K562 (cell line): Measurements from ENCODE around the gene FAM53B. TPM values are rescaled to one million over a fixed set of nuclear protein-coding genes. Genes with fewer than 3 reads are reported as not detected.

Experiments
- ARID1B ChIP-seq: fragments of 450-650 bp; IDR thresholded peaks from 2 replicates; pipeline ENCODE4 v1.6.1; 2016; ENCODE audit warnings: antibody characterized with exemption, mild to moderate bottlenecking, inconsistent platforms
- CAMTA2 ChIP-seq: fragments of 250-450 bp; sonication (Bioruptor Pico); conservative IDR thresholded peaks from 2 replicates; pipeline ENCODE4 v1.5.1; 2022
- CBX5 ChIP-seq: IDR thresholded peaks from 2 replicates; pipeline ENCODE4 v1.6.1; 2014; ENCODE audit warnings: low read depth, borderline replicate concordance
- CCNT2 ChIP-seq: IDR thresholded peaks from 2 replicates; pipeline ENCODE4 v1.6.1; 2011; ENCODE audit warnings: borderline replicate concordance, low read depth, mild to moderate bottlenecking, moderate library complexity, mixed read lengths, low read length; ENCODE audit not compliant: insufficient read length; ENCODE audit errors: extremely low read depth
- CREM ChIP-seq: IDR thresholded peaks from 2 replicates; pipeline ENCODE4 v1.6.1; 2014; ENCODE audit warnings: antibody characterized with exemption, low read depth
- CXXC5 ChIP-seq: fragments of 250-450 bp; sonication (Bioruptor Pico); IDR thresholded peaks from 2 replicates; pipeline ENCODE4 v1.8.0; 2022; ENCODE audit warnings: inconsistent platforms, mild to moderate bottlenecking, moderate library complexity
- FOS ChIP-seq: IDR thresholded peaks from 3 replicates; pipeline ENCODE4 v1.6.1; 2011; ENCODE audit not compliant: insufficient read length; ENCODE audit errors: extremely low read depth
- FUS ChIP-seq: fragments of 200-400 bp; formaldehyde crosslinking; optimal IDR thresholded peaks from 2 replicates; pipeline ENCODE3; 2017; ENCODE audit warnings: low read depth, low read length
- HDAC3 ChIP-seq: fragments of 450-650 bp; IDR thresholded peaks from 2 replicates; pipeline ENCODE4 v1.6.1; 2018; ENCODE audit warnings: borderline replicate concordance, mild to moderate bottlenecking, moderate library complexity; ENCODE audit not compliant: partially characterized antibody
- NR2F6 ChIP-seq: fragments of 450-650 bp; formaldehyde crosslinking; IDR thresholded peaks from 2 replicates; pipeline ENCODE4 v1.4.0; 2020; ENCODE audit warnings: mild to moderate bottlenecking
- TCF3 ChIP-seq: sonication (generic); formaldehyde crosslinking; IDR thresholded peaks from 2 replicates; pipeline ENCODE4 v1.4.0; 2020; ENCODE audit warnings: mild to moderate bottlenecking, missing genetic modification reagents
- TEAD4 ChIP-seq, 2 experiments: sonication (generic) in 1 of 2; formaldehyde crosslinking in 1 of 2; IDR thresholded peaks; 2 replicates each; pipeline versions ENCODE4 v1.6.1 to v1.8.0; 2012 to 2022; ENCODE audit warnings: borderline replicate concordance in 1 of 2, inconsistent platforms in 1 of 2, low read length in 1 of 2, mild to moderate bottlenecking in 1 of 2, missing genetic modification reagents in 1 of 2
- TRIM28 ChIP-seq: fragments of 450-650 bp; IDR thresholded peaks from 2 replicates; pipeline ENCODE4 v1.6.1; 2017
- ZBTB17 ChIP-seq: fragments of 450-650 bp; formaldehyde crosslinking; IDR thresholded peaks from 2 replicates; pipeline ENCODE4 v1.4.0; 2020; ENCODE audit warnings: mild to moderate bottlenecking
- ZNF224 ChIP-seq: sonication (generic); formaldehyde crosslinking; IDR thresholded peaks from 2 replicates; pipeline ENCODE4 v1.8.0; 2022; ENCODE audit warnings: mild to moderate bottlenecking, missing genetic modification reagents
- polyA plus RNA-seq, 8 experiments: library from polyadenylated mRNA; depleted of rRNA in 4 of 8; stranded (reverse) in 5 of 8; unstranded in 3 of 8; fragments of >200 nt; fragmentation: Nextera tagmentation in 2 of 8; fragmentation: Illumina TruSeq in 1 of 8; extraction: Ambion mirVana in 2 of 8; extraction: Trizol in 1 of 8; gene quantifications; 2 replicates each; pipeline versions ENCODE4 v1.2.1 to v1.2.3, GENCODE V29; 2011 to 2014; ENCODE audit warnings: inconsistent platforms in 1 of 8, missing spikeins in 1 of 8
- total RNA-seq, 7 experiments: library from RNA; depleted of rRNA in 6 of 7; stranded (reverse); fragments of >200 nt in 6 of 7; fragmentation: Illumina TruSeq in 2 of 7; extraction: Trizol in 2 of 7; gene quantifications; 2 replicates each; pipeline versions ENCODE4 v1.2.1 to v1.2.3, GENCODE V29; 2011 to 2021; ENCODE audit warnings: low replicate concordance in 1 of 7
- TF ChIP-seq, protein P1 (sequence below): fragments of 450-650 bp; IDR thresholded peaks from 2 replicates; pipeline ENCODE4 v1.6.1; 2014; ENCODE audit warnings: low read depth, mild to moderate bottlenecking, moderate library complexity, borderline replicate concordance
- TF ChIP-seq, protein P2 (sequence below): fragments of 250-450 bp; sonication (Bioruptor Pico); IDR thresholded peaks from 2 replicates; pipeline ENCODE4 v1.5.0; 2022; ENCODE audit warnings: mild to moderate bottlenecking
- TF ChIP-seq, protein P3 (sequence below): fragments of 450-650 bp; formaldehyde crosslinking; IDR thresholded peaks from 2 replicates; pipeline ENCODE4 v1.4.0; 2020; ENCODE audit warnings: mild to moderate bottlenecking, moderate library complexity
- TF ChIP-seq, protein P4 (sequence below): fragments of 450-650 bp; formaldehyde crosslinking; IDR thresholded peaks from 2 replicates; pipeline ENCODE4 v1.4.0; 2022; ENCODE audit warnings: missing genetic modification characterization
- TF ChIP-seq, protein P5 (sequence below): conservative IDR thresholded peaks from 2 replicates; pipeline ENCODE4 v1.6.1; 2011; ENCODE audit warnings: low read depth, mild to moderate bottlenecking, low read length; ENCODE audit not compliant: control insufficient read depth

The FAM53B gene
- total and polyA plus RNA-seq, 9 of the 15 experiments (the other 6 are each of a cell fraction or from before 2014, with no cell fraction given), result 0.03 to 16.5 (median 5.0) TPM

DNA sequence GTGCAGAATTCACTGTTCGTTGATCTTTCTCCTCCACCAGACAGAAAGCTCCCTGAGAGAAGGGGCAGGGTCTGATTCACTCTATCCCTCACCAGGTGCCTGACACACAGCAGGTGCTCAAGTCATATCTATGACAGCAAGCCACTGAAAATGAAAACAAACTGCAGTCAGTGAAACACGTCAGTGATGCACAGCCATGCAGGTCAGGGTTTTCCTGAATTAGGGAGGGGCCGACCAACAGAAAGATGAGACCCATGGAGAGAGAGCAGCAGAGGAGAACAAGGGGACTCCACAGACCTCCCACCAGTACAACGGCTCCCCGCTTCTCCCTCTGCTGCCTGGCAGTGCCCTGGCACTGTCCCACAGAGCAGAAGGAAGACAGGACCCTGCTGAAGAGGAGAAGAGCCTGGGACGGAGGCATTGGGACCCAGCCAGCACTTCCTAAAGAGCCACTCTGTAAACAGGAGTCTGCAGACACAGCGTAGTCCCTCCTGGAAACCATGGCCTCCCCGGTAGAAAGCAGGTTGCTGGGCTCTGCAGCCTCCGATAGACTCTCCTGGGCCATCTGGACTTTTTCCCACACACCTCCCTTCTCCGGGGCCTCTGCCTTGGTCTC, 50.3 kb downstream of the FAM53B start (continued):
- no peak for TF ChIP-seq CXXC5 (CRISPR knock-in tag)
- TF ChIP-seq, protein P1, sequence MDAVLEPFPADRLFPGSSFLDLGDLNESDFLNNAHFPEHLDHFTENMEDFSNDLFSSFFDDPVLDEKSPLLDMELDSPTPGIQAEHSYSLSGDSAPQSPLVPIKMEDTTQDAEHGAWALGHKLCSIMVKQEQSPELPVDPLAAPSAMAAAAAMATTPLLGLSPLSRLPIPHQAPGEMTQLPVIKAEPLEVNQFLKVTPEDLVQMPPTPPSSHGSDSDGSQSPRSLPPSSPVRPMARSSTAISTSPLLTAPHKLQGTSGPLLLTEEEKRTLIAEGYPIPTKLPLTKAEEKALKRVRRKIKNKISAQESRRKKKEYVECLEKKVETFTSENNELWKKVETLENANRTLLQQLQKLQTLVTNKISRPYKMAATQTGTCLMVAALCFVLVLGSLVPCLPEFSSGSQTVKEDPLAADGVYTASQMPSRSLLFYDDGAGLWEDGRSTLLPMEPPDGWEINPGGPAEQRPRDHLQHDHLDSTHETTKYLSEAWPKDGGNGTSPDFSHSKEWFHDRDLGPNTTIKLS, result no peak
- peak; percentile 73 for TF ChIP-seq TCF3
- TF ChIP-seq CAMTA2 (CRISPR knock-in tag), result no peak
- TF ChIP-seq CCNT2, result no peak
- no peak for TF ChIP-seq ZNF224 (CRISPR knock-in tag)
- TF ChIP-seq TEAD4 (IDR thresholded peaks at IDR 0.05; ENCODE audit: low read length), result peak; percentile 72
- no peak for TF ChIP-seq TEAD4 (CRISPR knock-in tag; IDR thresholded peaks at IDR 0.05; ENCODE audit: borderline replicate concordance)
- TF ChIP-seq, protein P2, sequence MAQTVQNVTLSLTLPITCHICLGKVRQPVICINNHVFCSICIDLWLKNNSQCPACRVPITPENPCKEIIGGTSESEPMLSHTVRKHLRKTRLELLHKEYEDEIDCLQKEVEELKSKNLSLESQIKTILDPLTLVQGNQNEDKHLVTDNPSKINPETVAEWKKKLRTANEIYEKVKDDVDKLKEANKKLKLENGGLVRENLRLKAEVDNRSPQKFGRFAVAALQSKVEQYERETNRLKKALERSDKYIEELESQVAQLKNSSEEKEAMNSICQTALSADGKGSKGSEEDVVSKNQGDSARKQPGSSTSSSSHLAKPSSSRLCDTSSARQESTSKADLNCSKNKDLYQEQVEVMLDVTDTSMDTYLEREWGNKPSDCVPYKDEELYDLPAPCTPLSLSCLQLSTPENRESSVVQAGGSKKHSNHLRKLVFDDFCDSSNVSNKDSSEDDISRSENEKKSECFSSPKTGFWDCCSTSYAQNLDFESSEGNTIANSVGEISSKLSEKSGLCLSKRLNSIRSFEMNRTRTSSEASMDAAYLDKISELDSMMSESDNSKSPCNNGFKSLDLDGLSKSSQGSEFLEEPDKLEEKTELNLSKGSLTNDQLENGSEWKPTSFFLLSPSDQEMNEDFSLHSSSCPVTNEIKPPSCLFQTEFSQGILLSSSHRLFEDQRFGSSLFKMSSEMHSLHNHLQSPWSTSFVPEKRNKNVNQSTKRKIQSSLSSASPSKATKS (CRISPR knock-in tag), result no peak
- no peak for TF ChIP-seq CBX5
- TF ChIP-seq FOS, result no peak
- no peak for TF ChIP-seq FUS
- TF ChIP-seq, protein P3, sequence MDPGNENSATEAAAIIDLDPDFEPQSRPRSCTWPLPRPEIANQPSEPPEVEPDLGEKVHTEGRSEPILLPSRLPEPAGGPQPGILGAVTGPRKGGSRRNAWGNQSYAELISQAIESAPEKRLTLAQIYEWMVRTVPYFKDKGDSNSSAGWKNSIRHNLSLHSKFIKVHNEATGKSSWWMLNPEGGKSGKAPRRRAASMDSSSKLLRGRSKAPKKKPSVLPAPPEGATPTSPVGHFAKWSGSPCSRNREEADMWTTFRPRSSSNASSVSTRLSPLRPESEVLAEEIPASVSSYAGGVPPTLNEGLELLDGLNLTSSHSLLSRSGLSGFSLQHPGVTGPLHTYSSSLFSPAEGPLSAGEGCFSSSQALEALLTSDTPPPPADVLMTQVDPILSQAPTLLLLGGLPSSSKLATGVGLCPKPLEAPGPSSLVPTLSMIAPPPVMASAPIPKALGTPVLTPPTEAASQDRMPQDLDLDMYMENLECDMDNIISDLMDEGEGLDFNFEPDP (CRISPR knock-in tag), result no peak
- no peak for TF ChIP-seq ZBTB17 (CRISPR knock-in tag)
- no peak for TF ChIP-seq NR2F6 (CRISPR knock-in tag)
- TF ChIP-seq, protein P4, sequence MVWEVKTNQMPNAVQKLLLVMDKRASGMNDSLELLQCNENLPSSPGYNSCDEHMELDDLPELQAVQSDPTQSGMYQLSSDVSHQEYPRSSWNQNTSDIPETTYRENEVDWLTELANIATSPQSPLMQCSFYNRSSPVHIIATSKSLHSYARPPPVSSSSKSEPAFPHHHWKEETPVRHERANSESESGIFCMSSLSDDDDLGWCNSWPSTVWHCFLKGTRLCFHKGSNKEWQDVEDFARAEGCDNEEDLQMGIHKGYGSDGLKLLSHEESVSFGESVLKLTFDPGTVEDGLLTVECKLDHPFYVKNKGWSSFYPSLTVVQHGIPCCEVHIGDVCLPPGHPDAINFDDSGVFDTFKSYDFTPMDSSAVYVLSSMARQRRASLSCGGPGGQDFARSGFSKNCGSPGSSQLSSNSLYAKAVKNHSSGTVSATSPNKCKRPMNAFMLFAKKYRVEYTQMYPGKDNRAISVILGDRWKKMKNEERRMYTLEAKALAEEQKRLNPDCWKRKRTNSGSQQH (CRISPR knock-in tag), result no peak
- TF ChIP-seq CREM, result peak; percentile 6; the same call in 1 of the 2 replicates
- peak; percentile 42; the same call in 1 of the 2 replicates for TF ChIP-seq ARID1B
- TF ChIP-seq, protein P5, sequence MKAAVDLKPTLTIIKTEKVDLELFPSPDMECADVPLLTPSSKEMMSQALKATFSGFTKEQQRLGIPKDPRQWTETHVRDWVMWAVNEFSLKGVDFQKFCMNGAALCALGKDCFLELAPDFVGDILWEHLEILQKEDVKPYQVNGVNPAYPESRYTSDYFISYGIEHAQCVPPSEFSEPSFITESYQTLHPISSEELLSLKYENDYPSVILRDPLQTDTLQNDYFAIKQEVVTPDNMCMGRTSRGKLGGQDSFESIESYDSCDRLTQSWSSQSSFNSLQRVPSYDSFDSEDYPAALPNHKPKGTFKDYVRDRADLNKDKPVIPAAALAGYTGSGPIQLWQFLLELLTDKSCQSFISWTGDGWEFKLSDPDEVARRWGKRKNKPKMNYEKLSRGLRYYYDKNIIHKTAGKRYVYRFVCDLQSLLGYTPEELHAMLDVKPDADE, result no peak
- no peak for TF ChIP-seq HDAC3
- TF ChIP-seq TRIM28, result no peak
